ENCODE data around the gene IFNA2.

DNA sequence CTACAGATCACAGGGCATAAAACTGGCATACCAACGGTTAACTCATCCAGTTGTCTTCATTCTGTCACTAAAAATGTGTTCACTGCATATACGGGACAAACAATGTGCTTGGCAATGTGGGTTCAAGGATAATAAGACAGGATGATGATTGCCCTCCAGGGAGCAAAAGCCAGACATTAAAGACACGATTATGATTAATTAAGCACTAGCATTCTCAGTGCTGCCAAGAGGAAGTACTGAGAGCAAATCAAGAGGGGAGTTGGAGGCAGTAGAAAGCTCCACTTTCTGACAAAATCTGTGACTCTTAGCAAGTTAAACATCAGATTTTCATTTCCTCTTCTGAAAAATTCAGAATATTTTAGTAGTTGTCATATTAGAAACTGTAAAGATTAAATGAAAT is 14.8 kb upstream of the IFNA2 start:
- TF ChIP-seq, protein P1, sequence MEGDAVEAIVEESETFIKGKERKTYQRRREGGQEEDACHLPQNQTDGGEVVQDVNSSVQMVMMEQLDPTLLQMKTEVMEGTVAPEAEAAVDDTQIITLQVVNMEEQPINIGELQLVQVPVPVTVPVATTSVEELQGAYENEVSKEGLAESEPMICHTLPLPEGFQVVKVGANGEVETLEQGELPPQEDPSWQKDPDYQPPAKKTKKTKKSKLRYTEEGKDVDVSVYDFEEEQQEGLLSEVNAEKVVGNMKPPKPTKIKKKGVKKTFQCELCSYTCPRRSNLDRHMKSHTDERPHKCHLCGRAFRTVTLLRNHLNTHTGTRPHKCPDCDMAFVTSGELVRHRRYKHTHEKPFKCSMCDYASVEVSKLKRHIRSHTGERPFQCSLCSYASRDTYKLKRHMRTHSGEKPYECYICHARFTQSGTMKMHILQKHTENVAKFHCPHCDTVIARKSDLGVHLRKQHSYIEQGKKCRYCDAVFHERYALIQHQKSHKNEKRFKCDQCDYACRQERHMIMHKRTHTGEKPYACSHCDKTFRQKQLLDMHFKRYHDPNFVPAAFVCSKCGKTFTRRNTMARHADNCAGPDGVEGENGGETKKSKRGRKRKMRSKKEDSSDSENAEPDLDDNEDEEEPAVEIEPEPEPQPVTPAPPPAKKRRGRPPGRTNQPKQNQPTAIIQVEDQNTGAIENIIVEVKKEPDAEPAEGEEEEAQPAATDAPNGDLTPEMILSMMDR (conservative IDR thresholded peaks at IDR 0.05; ENCODE audit: low read depth, low read length) = no peak
- TF ChIP-seq EZH2 (IDR thresholded peaks at IDR 0.05; ENCODE audit: borderline replicate concordance, low read depth, low read length, poor library complexity, severe bottlenecking) = no peak
